GM19025 (cell line): ENCODE results near the gene ABCB9.

Experiments used
- ATAC-seq: cut with Tn5 transposase; IDR thresholded peaks from one replicate; pipeline ENCODE4 v1.9.1; 2021; ENCODE audit warnings: mild to moderate bottlenecking, low read depth, moderate library complexity; ENCODE audit not compliant: unreplicated experiment

ABCB9 gene

GRCh38 chr12:122982963-122983788, 16.9 kb upstream of the ABCB9 start:
- ATAC-seq: no peak

GRCh38 chr12:122982477-122982815, 16.2 kb upstream of the ABCB9 start:
- no peak for ATAC-seq

GRCh38 chr12:122981587-122982476, 15.6 kb upstream of the ABCB9 start:
- no peak for ATAC-seq

GRCh38 chr12:122981036-122981471, 14.8 kb upstream of the ABCB9 start:
- no peak for ATAC-seq

GRCh38 chr12:122980183-122981035, 14.1 kb upstream of the ABCB9 start, which contains the start of gene ARL6IP4:
ARL6IP4 (plus strand) TSS chr12:122980681; CDS start chr12:122981140, 459 bp downstream.
- peak; percentile 68 for ATAC-seq

- ATAC-seq: no peak
Measured at GRCh38 chr12:122979908-122980182, 13.6 kb upstream of the ABCB9 start.

- no peak for ATAC-seq
Measured at GRCh38 chr12:122979001-122979907, 13.0 kb upstream of the ABCB9 start.

- no peak for ATAC-seq
Measured at GRCh38 chr12:122978507-122978955, 12.3 kb upstream of the ABCB9 start.

- no peak for ATAC-seq
Measured at GRCh38 chr12:122977655-122978392, 11.6 kb upstream of the ABCB9 start.

- ATAC-seq: no peak
Measured at GRCh38 chr12:122977153-122977552, 10.9 kb upstream of the ABCB9 start.

GRCh38 chr12:122976648-122976975, 10.3 kb upstream of the ABCB9 start:
- no peak for ATAC-seq

GRCh38 chr12:122975790-122976647, 9.8 kb upstream of the ABCB9 start:
- no peak for ATAC-seq

- peak; percentile 74 for ATAC-seq
Measured at GRCh38 chr12:122974892-122975789, 8.9 kb upstream of the ABCB9 start, which contains the start of gene OGFOD2. OGFOD2 (plus strand) TSS chr12:122975244; CDS start chr12:122975252, 8 bp downstream.

GRCh38 chr12:122974274-122974891, 8.1 kb upstream of the ABCB9 start:
- ATAC-seq: peak; percentile 66

- no peak for ATAC-seq
Measured at GRCh38 chr12:122969676-122970075, 3.4 kb upstream of the ABCB9 start.

- no peak for ATAC-seq
Measured at GRCh38 chr12:122968104-122968503, 1.8 kb upstream of the ABCB9 start.
